Retina (tissue), 1 donor: ENCODE results near the gene CSNK2A1.
"Not testable (repeated sequence)": the region's sequence is repeated elsewhere in the genome, so short reads cannot be mapped to it uniquely, and the experiment has no call there.

ENCODE experiments used
- DNase-seq: peaks from one replicate; pipeline ENCODE4 v3.0.0-alpha.2; 2016

Gene CSNK2A1

GRCh38 chr20:543369-544152, at the start of gene CSNK2A1:
Gene CSNK2A1, minus strand, starts transcription at chr20:543790. Its CDS starts 35,239 bp downstream, at chr20:508551.
- peak; percentile 100 for DNase-seq

GRCh38 chr20:592506-592905, 48.9 kb upstream of the CSNK2A1 start:
- DNase-seq = no peak

- DNase-seq = no peak
These were observed 48.4 kb upstream of the CSNK2A1 start for GRCh38 chr20:591941-592340.

GRCh38 chr20:588932-589672, 45.5 kb upstream of the CSNK2A1 start:
- DNase-seq = no peak

GRCh38 chr20:588476-588875, 44.9 kb upstream of the CSNK2A1 start:
- DNase-seq = no peak

DNA sequence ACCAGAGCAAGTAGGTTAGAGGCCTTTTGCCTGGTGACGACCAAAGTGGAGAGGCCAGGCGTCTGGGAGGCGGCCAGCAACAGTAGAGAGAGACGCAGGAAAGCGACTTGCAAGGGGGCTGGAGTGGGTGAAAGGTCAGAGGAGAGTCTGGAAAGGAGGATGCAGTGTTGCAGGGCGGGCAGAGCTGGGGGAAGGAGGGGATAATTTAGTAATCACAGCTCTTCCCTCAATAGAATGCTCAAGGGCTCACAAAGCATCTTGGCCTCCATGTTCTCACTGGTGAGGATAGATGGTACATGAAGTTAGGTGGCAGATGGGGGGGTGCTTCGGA, 41.3 kb upstream of the CSNK2A1 start:
- no peak for DNase-seq

- no peak for DNase-seq
These were observed 40.8 kb upstream of the CSNK2A1 start for GRCh38 chr20:584161-584970.

- no peak for DNase-seq
These were observed 38.6 kb upstream of the CSNK2A1 start for GRCh38 chr20:582204-582603.

GRCh38 chr20:578940-579690, 35.5 kb upstream of the CSNK2A1 start:
- DNase-seq = not testable (repeated sequence)

DNA sequence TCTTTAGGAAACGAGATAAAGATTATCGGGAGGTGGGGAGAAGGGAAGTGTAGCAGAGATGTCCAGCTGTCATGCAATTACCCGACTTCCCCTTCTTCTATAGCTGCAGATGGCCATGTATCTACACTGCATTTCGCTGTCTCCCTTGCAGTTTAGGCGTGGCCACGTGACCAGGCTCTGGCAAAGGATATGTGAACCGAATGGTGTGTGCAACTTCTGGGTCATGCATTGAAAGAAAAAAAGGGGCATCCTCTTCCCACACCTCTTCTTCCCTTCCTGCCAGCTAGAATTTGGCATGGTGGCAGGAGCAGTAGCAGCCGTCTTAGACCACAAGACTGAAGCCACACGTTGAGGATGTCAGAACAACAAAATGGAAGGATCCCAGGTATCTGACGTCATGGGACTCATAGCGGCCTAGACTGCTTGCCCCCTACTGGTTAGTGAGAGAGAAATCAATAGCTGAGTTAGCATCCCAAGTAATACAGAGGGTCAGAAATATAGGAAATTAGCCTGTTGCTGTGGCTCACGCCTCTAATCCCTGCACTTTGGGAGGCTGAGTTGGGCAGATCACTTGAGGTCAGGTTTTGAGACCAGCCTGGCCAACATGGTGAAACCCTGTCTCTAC, 33.7 kb upstream of the CSNK2A1 start:
- peak; percentile 47 for DNase-seq

GRCh38 chr20:576156-576555, 32.6 kb upstream of the CSNK2A1 start:
- no peak for DNase-seq

DNA sequence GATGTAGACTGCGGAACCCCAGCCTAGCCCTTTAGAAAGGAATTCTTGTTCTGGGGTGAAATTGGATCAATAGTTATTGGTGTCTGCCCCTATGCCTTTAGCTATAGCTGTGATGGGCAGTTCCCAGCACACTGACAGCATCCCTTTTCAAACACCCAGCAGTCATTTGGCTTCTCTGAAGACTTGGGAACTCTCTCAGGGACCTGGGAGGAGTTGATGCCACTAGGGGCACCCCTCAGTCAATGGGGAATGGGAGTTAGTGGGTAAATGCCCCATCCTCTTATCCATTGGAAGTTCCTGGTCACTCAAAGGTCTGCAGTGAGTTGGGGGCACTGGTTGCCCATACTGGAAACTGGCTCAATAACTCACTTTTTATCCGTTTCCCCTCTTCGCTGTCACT, 31.6 kb upstream of the CSNK2A1 start:
- no peak for DNase-seq

DNA sequence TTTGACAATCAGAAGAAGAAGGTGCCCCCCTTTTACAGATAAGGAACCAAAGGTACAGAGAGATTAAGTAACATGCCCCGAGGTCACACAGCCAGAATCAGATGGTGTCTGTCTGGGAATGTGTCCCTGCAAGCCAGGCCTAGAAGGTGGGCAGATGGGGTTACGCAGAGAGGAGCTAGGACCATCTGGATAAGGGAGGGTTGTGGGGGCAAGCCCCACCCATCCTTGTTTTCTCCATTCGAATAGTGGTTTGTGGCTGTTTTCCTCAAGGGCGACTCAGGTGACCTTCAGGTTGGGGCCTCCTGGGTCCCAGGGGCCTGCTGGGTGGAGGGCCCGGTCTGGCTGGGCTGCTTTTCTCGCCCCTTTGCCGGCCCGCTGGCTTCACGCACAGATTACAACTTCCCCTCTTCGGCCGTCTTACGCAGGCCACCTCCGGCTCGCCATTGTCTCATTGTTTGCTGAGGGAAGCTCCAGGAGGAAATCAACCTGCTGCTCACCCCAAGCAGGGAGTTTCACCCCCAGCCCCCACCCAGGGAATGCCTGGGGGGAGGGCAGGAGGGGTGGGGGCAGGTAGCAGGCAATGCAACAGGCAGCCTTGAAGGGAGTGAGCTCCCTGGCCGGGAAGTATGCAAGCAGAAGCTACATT, 30.8 kb upstream of the CSNK2A1 start:
- DNase-seq = peak; percentile 31

- no peak for DNase-seq
These were observed 30.1 kb upstream of the CSNK2A1 start for GRCh38 chr20:573414-574296.

GRCh38 chr20:572727-573126, 29.1 kb upstream of the CSNK2A1 start:
- DNase-seq = no peak

GRCh38 chr20:571754-572441, 28.3 kb upstream of the CSNK2A1 start:
- peak; percentile 49 for DNase-seq

GRCh38 chr20:568673-569415, 25.3 kb upstream of the CSNK2A1 start:
- DNase-seq = peak; percentile 22

DNA sequence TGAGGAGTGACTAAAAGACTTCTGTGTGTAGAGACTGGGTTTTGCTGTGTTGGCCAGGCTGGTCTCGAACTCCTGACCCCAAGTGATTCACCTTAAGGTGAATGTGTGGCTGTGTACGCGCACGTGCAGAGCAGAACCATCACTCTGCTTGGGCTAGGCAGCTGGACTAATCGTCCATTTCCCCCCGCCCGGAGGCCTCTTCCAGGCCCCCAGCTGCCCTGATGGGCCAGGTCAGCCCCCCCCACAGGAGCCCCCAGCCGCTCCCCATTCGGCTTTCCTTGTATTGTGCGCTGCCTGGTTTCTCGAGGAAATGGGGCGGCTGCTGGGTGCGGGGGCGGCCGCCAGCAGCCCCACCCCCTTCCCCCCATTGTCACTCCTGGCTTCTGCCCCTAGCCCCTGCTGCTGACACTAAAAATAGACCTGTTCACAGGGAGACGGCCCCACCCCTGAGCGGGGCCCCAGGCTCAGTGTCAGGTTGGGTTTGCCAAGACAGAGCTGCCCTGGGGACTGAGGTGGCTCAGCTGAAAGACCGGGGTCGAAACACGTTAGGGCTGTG, 24.6 kb upstream of the CSNK2A1 start:
- no peak for DNase-seq

DNA sequence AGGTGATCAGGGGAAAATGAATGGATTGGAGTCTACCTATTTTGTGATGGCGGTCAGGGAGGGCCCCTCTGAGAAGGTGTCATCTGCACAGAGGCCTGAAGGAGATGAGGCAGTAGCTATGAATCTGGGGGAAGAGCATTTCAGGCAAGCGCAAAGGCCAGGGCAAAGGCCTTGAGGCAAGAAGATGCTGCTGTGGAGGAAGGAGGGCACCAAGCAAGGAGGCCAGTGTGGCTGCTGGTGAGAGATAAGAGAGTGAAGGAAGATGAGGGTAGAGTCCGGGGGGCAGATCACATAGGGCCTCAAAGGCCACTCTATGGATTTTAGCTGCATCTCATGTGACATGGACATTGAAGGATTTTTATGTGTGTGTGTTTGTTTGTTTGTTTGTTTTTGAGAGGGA, 20.6 kb upstream of the CSNK2A1 start:
- DNase-seq = no peak
